Measurements from ENCODE around the gene SORBS2. TPM values are rescaled to one million over a fixed set of nuclear protein-coding genes. Genes with fewer than 3 reads are reported as not detected.

Gene SORBS2
- total and polyA plus RNA-seq, 2 donors (not counting 1 experiment from before 2014, with no cell fraction given) = 0.25 to 0.89 TPM

GRCh38 chr4:185722029-185722316, 90.0 kb downstream of the SORBS2 start:
- Histone ChIP-seq H3K4me3 (ENCODE audit: control extremely low read depth in 1 of 5, extremely low read depth in 1 of 5, insufficient read depth in 1 of 5, low read depth in 2 of 5, low read length in 4 of 5) (no peak overlapping the region), H4K20me1 (ENCODE audit: control insufficient read depth, insufficient read depth, low read length, poor library complexity, severe bottlenecking) (no peaks in the 10 kb centered on the region), H3K27me3 (replicated peaks in 1 of 4; ENCODE audit: control extremely low read depth in 1 of 4, control insufficient read depth in 3 of 4, insufficient read depth in 4 of 4, low read length in 3 of 4) (no peaks in the 10 kb centered on the region), H3K36me3 (replicated peaks in 1 of 2; ENCODE audit: control extremely low read depth in 1 of 2, control insufficient read depth in 1 of 2, extremely low read depth in 1 of 2, insufficient read depth in 2 of 2, low read length in 1 of 2) (no peaks in the 10 kb centered on the region), H3K79me2 (ENCODE audit: control insufficient read depth, insufficient read depth, low read length) (no peaks in the 10 kb centered on the region), H3K9ac (ENCODE audit: low read length) (no peak overlapping the region), H3K4me1 (ENCODE audit: control insufficient read depth in 2 of 2, insufficient read depth in 2 of 2, low read length in 2 of 2) (no peaks in the 10 kb centered on the region), H3K27ac (ENCODE audit: low read length in 2 of 2) (no peak overlapping the region), H3K9me3 (ENCODE audit: control extremely low read depth in 1 of 3, control insufficient read depth in 2 of 3, insufficient read depth in 1 of 3, low read length in 2 of 3) (no peaks in the 10 kb centered on the region), H2AFZ (ENCODE audit: insufficient read depth, low read depth, low read length, poor library complexity, severe bottlenecking) (no peak overlapping the region), H3K4me2 (replicated peaks; ENCODE audit: low read depth, low read length, poor library complexity, severe bottlenecking) (no peak overlapping the region)
- no peaks in the 10 kb centered on the region for H3K4me1 Mint-ChIP-seq
- TF ChIP-seq EZH2 (IDR thresholded peaks at IDR 0.05; ENCODE audit: borderline replicate concordance, insufficient read depth, low read depth, low read length, poor library complexity, severe bottlenecking) = no peak
- TF ChIP-seq CTCF (IDR thresholded peaks at IDR 0.05) = no peak
- intact Hi-C loops (cut with micrococcal nuclease) = no loop called here
- ATAC-seq (ENCODE audit: low read depth) = no peak
- no peak for DNase-seq
- WGBS (ENCODE audit: insufficient coverage) = 67% methylated on average over 1 of the region's 3 CpGs
- POLR2A ChIA-PET = no interaction called here
- no peak overlapping the region for H3K27ac Mint-ChIP-seq
- peaks cover 8% of the 10 kb centered on the region for H3K27me3 Mint-ChIP-seq
- H3K4me3 Mint-ChIP-seq = no peak overlapping the region
- no peaks in the 10 kb centered on the region for H3K9me3 Mint-ChIP-seq (ENCODE audit: insufficient read depth)
- CTCF ChIA-PET = no interaction called here

- Histone ChIP-seq H3K27me3 (replicated peaks in 1 of 4; ENCODE audit: control extremely low read depth in 1 of 4, control insufficient read depth in 3 of 4, insufficient read depth in 4 of 4, low read length in 3 of 4) (no peaks in the 10 kb centered on the region), H2AFZ (ENCODE audit: insufficient read depth, low read depth, low read length, poor library complexity, severe bottlenecking) (no peak overlapping the region), H3K4me2 (replicated peaks; ENCODE audit: low read depth, low read length, poor library complexity, severe bottlenecking) (no peak overlapping the region), H3K9me3 (ENCODE audit: control extremely low read depth in 1 of 3, control insufficient read depth in 2 of 3, insufficient read depth in 1 of 3, low read length in 2 of 3) (no peaks in the 10 kb centered on the region), H4K20me1 (ENCODE audit: control insufficient read depth, insufficient read depth, low read length, poor library complexity, severe bottlenecking) (no peaks in the 10 kb centered on the region), H3K4me1 (ENCODE audit: control insufficient read depth in 2 of 2, insufficient read depth in 2 of 2, low read length in 2 of 2) (no peaks in the 10 kb centered on the region), H3K9ac (ENCODE audit: low read length) (no peak overlapping the region), H3K79me2 (ENCODE audit: control insufficient read depth, insufficient read depth, low read length) (no peaks in the 10 kb centered on the region), H3K4me3 (ENCODE audit: control extremely low read depth in 1 of 5, extremely low read depth in 1 of 5, insufficient read depth in 1 of 5, low read depth in 2 of 5, low read length in 4 of 5) (no peak overlapping the region), H3K27ac (ENCODE audit: low read length in 2 of 2) (no peak overlapping the region), H3K36me3 (replicated peaks in 1 of 2; ENCODE audit: control extremely low read depth in 1 of 2, control insufficient read depth in 1 of 2, extremely low read depth in 1 of 2, insufficient read depth in 2 of 2, low read length in 1 of 2) (no peaks in the 10 kb centered on the region)
- H3K27me3 Mint-ChIP-seq = peaks cover 7% of the 10 kb centered on the region
- CTCF ChIA-PET = no interaction called here
- no peak overlapping the region for H3K27ac Mint-ChIP-seq
- 92% methylated on average over 8 of the region's 12 CpGs for WGBS (ENCODE audit: insufficient coverage)
- no peaks in the 10 kb centered on the region for H3K4me1 Mint-ChIP-seq
- no peak for DNase-seq
- no peak for ATAC-seq (ENCODE audit: low read depth)
- POLR2A ChIA-PET = no interaction called here
- no peak overlapping the region for H3K4me3 Mint-ChIP-seq
- no peaks in the 10 kb centered on the region for H3K9me3 Mint-ChIP-seq (ENCODE audit: insufficient read depth)
- no peak for TF ChIP-seq EZH2 (IDR thresholded peaks at IDR 0.05; ENCODE audit: borderline replicate concordance, insufficient read depth, low read depth, low read length, poor library complexity, severe bottlenecking)
- TF ChIP-seq CTCF (IDR thresholded peaks at IDR 0.05) = no peak
- intact Hi-C loops (cut with micrococcal nuclease) = no loop called here
Measured at GRCh38 chr4:185721190-185722028, 90.6 kb downstream of the SORBS2 start.
